Urinary bladder (tissue), 2 donors: ENCODE data around the gene PEPD. TPM values are rescaled to one million over a fixed set of nuclear protein-coding genes. Genes with fewer than 3 reads are reported as not detected.

Experiments
- polyA plus RNA-seq: library from polyadenylated mRNA; stranded (reverse); fragments of 200-250 nt; gene quantifications from one replicate; pipeline ENCODE4 v1.2.3, GENCODE V29; 2013
- total RNA-seq: library from RNA; depleted of rRNA; stranded (reverse); fragments of >200 nt; gene quantifications from one replicate; pipeline ENCODE4 v1.2.3, GENCODE V29; 2014
- donor health status: healthy.

PEPD gene
- total and polyA plus RNA-seq, 2 donors = 24.2 to 85.0 TPM

Other genes with a start within 250 kb of the PEPD start
- gene CEBPA, start 219.3 kb downstream of the PEPD start, total RNA-seq = 10.4 TPM
- gene CEBPA, start 219.3 kb downstream of the PEPD start, polyA plus RNA-seq = 10.8 TPM
- 28.9 TPM for gene CEBPG, start 148.1 kb downstream of the PEPD start, total RNA-seq
- gene CEBPG, start 148.1 kb downstream of the PEPD start, polyA plus RNA-seq = 19.9 TPM
- gene CHST8, start 100.2 kb upstream of the PEPD start, total RNA-seq = 0.69 TPM
- gene CHST8, start 100.2 kb upstream of the PEPD start, polyA plus RNA-seq = 0.73 TPM